GM21390 (cell line): ENCODE measurements around the gene NBPF4.
A peak's percentile ranks its signal among the peaks of the same experiment; 100 is the strongest.
"Not testable (repeated sequence)": the region's sequence is repeated elsewhere in the genome, so short reads cannot be mapped to it uniquely, and the experiment has no call there.

Experiments used
- ATAC-seq: cut with Tn5 transposase; IDR thresholded peaks from one replicate; pipeline ENCODE4 v1.9.1; 2021; ENCODE audit not compliant: unreplicated experiment

NBPF4 gene, protein sequence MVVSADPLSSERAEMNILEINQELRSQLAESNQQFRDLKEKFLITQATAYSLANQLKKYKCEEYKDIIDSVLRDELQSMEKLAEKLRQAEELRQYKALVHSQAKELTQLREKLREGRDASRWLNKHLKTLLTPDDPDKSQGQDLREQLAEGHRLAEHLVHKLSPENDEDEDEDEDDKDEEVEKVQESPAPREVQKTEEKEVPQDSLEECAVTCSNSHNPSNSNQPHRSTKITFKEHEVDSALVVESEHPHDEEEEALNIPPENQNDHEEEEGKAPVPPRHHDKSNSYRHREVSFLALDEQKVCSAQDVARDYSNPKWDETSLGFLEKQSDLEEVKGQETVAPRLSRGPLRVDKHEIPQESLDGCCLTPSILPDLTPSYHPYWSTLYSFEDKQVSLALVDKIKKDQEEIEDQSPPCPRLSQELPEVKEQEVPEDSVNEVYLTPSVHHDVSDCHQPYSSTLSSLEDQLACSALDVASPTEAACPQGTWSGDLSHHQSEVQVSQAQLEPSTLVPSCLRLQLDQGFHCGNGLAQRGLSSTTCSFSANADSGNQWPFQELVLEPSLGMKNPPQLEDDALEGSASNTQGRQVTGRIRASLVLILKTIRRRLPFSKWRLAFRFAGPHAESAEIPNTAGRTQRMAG

DNA sequence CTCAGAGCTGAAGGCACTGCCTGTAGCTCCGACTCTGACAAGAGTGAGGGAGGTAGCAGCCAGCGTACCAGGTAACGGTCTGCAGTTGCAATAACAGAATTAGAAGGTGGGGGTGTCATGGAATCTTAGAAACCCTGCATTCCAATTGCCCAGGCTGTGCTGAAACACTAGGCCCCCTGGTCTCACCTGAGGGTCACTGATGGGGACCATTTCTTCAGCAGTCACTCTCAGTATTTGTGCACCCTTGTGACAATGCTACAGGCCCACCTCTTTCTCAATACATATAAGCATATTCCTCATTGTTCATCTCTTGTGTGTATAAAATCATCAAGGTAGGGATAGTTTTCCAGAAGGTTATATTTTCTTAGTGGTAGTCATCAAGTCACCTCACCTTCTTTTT, at the start of gene NBPF4:
NBPF4 (minus strand) TSS at position 101 of the 400 bp plus-strand sequence. CDS start 315 bp downstream, outside the sequence.
- not testable (repeated sequence) for ATAC-seq

DNA sequence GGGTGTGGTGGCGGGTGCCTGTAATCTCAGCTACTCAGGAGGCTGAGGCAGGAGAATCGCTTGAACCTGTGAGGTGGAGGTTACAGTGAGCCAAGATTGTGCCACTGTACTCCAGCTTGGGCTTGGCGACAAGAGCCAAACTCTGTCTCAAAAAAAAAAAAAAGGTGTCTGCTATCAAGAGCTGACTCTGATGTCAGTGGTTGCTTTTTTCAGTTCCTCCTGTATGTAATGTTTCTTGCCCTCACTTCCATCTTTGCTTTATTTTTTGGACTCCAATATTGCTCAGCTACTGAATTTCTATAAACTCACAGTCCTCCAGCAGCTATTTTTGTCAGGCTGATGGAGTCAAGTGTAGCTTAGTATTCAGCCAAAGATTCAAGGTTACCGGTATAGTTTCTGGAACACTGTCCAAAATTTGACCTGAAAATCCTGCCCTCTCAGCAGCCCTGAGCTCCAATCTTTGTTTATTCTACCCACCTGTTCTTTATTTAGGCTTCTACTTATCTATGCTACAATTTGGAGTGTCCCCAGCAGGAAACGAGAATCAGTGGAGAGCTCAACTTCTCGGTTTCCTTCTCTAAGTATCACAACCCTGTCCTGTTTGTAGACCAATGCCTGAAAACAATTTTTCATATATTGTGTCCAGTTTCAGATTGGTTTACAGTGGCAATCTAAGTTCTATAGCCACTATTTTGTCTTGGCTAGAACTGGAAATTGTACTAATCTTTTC, 38.8 kb upstream of the NBPF4 start:
- ATAC-seq = not testable (repeated sequence)

DNA sequence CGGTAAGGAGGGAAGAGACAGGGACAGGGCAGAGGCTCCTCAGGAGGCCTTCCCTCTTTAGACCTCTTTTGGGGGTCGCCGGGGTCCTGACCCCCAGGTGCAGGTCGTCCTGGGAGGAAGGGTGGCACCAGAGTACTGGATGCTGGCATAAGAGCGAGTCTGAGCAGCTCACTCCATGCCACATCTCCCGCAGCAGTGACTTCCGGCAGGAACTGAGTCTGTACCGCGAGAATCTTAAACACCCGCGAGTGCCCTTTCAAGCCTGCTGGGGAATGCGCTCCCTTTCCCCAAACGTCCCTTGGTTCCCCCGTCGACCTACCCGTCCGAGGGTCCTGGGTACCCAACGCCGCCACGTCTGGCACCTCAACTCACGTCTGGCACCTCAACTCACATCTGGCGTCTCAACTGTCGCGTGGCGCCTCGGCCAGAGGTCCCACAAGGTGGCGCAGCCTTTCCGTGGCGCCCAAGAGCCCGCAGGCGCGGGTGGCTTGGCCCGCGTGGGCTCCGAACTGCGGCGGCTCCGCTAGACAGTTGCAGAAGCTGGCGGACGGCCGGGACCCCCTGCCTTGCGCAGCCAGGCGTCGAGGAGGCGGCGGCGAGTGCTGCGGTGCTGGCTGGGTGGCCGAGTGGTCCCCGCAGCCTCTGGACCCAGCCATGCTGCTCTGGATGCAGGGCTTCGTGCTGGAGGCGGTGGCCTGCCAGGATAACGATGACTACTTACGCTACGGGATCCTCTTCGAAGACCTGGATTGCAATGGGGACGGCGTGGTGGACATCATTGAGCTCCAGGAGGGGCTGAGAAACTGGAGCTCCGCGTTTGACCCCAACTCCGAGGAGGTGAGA, 28.8 kb upstream of the NBPF4 start:
- ATAC-seq = not testable (repeated sequence)

DNA sequence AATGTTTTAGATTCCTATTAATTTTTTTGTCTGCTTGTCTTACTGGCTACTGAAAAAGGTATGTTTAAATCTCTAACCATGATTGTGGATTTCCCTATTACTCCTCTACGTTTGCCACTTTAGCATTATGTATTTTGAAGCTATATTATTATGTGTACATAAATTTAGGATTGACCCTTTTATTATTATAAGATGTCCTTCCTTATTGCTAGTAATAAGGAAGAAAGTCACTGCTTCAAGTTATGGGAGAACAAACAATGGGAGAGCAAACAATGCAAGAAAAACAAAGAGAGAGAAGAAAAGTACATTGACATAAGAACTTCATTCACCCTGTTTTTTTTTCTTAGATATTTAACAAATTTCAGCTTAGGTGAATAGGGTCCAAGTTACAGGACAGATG, 23.2 kb upstream of the NBPF4 start:
- ATAC-seq = not testable (repeated sequence)

DNA sequence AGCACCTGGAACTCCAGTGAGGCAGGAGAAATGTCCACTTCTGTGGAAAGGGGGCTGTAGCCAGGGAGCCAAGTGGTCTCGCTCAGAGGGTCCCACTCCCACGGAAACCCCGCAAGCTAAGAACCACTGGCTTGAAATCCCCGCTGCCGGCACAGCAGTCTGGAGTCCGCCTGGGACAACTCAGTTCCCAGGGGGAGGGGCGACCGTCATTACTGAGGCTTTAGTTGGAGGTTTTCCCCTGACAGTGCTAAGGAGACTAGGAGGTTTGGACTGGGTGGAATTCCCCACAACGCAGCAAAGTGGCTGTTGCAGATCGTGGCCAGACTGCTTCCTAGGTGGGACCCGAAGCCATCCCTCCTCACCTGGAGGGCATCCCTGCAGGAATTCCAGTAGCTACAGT, 18.1 kb upstream of the NBPF4 start:
- not testable (repeated sequence) for ATAC-seq

DNA sequence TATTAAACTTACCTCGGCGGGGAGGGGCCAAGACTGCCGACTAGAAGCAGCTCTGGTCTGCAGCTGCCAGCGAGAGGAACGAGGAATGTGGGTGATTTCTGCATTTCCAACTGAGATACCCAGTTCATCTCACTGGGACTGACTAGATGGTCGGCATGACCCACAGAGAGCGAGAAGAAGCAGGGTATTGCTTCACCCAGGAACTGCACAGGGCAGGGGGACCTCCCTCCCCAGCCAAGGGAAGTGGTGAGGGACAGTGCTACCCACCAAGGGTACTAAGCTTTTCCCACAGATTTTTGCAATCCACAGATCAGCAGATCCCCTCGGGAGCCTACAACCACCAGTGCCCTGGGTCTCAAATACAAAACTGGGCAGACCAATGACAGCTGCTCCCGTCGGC, 17.6 kb upstream of the NBPF4 start:
- ATAC-seq = not testable (repeated sequence)

DNA sequence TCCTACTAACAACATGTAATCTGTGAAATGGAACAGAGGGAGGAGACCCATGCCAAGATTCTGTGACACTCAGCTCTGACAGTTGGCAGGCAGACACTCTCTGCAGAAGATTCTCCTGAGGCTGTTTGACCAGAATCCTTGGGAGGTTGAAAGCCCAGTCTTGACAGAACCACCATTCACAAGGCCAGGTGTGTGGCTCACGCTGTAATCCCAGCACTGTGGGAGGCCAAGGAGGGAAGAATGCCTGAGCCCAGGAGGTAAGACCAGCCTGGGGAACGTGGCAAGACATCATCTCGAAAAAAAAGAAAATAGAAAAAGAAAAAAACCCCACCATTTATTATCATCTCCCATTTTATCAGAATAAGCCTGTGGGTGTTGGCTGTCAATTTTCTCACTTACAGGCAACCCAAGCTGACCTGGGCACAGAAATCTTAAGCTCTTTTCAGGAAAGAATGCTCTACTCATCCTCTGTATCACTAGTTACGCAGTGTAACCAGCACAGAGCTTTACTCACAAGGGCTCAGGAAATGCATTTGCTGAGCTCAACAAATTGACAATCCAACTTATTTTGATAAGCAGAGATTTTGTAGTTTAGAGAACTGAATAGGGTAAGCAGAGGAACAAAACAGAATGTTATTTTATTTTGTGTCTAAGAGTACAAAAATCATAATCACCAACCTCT, 16.8 kb upstream of the NBPF4 start:
- ATAC-seq = not testable (repeated sequence)

DNA sequence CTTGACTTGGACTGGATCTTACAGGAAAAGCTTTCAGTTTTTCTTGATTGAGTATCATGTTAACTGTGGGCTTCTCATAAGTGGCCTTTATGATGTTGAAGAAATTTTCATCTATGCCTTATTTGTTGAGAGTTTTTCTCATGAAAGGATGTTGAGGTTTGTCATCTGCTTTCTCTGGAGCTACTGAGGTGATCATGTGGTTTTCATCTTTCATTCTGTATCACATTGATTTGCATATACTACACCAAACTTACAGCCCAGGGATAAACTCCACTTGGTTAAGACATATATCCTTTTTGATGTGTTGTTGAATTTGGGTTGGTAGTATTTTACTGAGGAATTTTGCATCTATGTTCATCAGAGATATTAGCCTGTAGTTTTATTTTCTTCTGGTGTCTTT, 11.6 kb upstream of the NBPF4 start:
- peak; percentile 70 for ATAC-seq

DNA sequence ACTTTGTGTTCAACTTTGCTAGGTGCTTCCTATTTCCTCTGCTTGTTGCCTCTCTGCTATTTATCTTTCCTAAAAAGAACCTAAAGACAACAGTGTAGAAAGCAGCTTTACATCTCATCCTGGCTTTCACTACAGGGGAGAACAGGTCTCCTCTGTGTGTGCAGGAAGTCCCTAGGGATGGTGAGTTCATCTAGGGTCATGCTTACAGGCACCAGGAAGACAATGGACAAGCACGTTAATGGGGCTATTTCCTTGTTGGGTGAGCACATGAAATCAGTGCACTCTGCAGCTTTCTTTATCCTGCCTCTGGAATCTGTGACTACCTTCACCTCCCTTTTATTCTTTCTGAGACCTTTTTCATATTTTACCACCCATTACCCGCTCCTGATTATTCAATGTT, 4.5 kb downstream of the NBPF4 start:
- not testable (repeated sequence) for ATAC-seq

DNA sequence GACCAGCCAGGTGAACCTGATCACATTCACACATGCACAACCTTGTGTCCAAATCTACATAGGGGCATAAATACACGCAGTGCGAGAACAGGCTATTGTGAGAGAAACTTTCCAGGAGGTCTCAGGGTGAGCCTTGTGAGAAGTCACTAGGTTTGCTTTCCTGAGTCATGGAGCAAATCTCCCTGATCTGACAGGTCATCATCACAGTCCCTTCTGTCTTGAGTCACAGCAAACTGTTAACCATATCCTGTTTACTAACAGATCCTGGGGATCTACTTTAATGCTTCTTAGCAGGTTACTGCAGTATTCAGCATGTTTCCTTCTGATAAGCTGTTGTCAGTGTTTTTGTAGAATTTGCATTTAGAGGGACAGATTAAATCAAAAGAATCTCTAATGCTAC, 8.6 kb downstream of the NBPF4 start:
- ATAC-seq = not testable (repeated sequence)

DNA sequence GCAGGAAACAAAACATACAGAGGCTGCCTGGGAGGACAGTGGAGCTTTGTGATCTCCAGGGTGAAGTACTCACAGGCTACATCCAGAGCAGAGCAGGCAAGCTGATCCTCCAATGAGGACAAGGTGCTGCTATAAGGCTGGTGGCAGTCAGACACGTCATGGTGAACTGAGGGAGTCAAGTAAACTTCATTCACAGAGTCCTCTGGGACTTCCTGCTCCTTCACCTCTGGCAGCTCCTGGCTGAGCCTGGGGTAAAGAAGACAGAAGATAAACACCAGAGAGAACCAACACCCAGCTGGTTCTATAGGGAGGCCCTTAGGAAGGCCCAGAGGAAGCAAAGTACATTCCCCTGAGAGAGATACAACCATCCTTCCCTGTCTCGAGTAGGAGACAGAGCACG, 11.7 kb downstream of the NBPF4 start:
- ATAC-seq = not testable (repeated sequence)

DNA sequence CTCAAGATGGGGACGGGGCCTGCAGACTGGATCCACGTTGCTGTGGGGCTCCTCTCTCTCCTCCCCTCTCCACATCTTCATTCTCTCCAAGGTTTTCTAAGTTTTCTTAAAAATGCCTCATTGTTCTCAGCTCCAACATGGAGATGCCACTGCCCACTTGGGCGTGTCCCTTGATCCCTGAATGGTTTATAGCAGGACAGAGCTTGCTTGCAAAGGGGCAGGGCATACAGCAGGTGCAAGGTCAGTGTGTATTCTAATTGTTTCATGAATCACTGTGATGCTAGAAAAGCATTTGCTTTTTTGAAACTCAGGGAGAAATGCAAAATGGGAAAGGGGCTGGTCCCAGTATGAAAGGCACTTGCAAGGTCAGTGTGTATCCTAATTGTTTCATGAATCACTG, 13.9 kb downstream of the NBPF4 start:
- not testable (repeated sequence) for ATAC-seq

DNA sequence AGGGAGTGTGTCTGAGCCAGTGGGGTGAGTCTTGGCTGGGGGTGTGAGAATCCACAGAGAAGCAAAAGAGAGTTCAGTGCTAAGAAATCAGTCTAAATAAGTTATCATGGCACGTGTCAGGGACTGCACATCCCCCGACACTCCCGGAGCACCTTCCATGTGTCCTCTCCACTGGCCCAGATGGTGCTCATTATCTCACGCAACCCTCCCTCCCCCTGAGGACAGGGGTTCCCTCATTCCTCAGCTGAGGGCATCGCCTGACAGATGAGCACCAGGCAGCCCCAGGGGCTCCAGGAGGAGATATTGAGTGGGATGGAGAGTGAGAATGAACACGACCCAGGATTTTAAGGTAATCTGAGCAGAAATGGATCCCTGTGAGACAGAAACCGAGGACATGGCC, 16.1 kb downstream of the NBPF4 start:
- ATAC-seq = not testable (repeated sequence)

DNA sequence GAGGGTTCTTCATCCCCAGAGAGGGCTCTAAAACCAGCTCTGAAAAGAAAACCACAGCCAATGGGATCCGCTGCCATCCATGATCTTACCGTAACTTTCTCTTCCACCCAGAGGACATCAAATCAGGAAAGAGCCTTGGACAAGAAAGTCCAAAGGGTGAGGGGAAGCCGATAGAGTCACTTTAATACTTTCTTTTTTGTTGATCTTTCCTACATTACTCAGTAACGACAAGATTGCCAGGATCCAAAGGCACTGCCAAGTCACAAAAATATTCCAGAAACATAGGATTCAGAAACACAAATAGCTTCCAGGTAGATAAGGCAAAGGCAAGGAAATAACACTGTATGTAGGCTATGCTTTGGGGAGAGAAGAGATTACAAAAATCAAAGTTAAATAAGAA, 17.0 kb downstream of the NBPF4 start:
- not testable (repeated sequence) for ATAC-seq

DNA sequence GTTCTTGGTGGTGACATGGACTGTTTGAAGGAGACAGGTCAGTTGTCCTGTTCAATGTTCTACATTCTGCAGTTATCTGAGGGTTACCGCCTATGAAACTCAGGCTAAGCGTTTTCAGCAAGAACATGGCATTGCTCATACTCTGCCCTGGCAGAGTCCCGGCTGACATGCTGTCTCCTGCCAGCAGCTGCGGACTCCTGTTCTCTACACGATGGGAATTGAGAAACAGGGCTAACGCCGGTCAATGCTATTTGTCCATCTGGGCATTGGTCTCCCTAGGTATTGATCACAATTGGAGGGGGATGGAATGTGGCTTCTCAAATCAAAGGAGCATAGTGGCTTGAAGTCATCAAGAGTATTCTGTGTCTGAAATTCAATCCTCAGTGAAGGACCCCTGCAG, 20.6 kb downstream of the NBPF4 start:
- ATAC-seq = not testable (repeated sequence)

DNA sequence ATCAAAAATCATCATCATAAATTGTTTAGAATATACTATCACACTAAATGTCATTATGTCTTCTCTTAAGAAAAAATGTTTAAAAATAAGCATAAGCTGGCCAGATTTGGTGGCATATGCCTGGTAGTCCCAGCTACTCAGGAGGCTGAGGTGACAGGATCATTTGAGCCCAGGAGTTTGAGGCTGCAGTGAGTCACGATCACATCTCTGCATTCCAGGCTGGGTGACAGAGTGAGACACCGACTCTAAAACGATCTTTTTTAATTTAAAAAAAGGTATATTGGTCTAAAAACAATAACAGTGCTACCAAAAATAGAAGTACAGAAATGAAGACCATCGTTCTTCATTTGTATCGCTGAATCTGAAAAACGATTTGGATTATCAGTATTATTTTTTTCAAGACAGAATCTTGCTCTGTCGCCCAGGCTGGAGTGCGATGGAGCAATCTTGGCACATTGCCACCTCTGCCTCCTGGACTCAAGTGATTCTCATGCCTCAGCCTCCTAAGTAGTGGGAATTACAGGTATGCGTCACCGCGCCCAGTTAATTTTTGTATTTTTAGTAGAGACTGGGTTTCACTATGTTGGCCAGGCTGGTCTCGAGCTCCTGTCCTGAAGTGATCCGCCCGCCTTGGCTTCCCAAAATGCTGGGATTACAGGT, 26.2 kb downstream of the NBPF4 start:
- not testable (repeated sequence) for ATAC-seq

DNA sequence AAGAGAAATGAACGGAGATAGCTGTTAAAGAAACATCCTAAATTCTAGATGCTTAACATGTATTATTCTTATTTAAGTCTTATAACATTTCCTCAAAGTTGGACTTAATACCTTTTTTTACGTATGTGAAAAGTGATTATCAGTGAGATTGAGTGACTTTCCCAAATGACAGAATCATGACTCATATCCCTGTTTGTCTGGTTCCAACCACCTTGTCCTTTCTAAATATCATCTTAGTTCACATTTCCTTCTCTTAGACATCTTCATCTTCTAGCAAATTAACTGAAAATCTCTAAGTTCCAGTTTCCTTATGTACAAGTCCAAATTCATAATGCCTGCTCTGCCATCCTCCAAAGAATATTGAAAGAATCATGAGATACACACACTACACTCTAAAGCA, 26.9 kb downstream of the NBPF4 start:
- not testable (repeated sequence) for ATAC-seq

DNA sequence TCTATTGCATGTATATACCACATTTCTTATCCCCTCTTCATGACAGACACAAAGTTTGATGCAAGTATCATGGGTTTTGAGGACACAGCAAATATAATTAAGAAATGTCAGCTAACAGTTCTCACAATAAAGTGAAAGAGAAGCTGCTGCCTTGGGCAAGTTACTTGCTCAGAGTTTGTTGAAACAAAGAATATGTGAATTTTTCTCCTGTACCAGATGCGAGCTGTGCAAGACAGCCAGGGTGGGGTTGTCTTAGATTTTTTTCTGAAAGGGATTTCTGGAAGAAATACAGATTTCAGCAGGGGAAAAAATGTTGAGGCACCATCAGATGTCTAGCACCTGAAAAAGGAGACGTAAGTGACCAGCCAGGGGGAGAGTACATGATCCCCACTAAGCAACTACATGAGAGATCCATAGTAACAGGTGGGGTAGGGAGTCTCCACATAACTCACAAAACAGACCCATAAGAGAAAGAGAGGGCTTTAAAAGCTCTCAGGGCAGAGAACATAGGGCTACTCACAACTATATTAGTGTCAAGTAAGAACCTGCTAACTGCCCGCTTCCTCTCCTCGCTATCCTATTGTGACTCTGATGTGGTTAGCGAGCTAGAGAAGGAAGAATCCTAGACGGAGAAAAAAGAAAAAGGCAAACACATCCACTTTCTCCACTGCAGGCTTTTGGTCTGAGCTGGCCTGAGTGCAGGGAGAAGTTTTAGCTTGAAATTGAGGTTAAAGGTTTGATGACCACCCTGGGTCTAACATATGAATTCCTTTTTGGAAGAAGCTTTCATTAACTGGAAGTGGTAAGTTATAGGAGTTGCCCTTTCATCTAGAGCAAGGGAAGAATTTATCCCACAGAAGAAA, 27.6 kb downstream of the NBPF4 start:
- ATAC-seq = not testable (repeated sequence)
